HG03108 (cell line): ENCODE measurements around the gene RTN4RL2.
"Not testable (repeated sequence)": the region's sequence is repeated elsewhere in the genome, so short reads cannot be mapped to it uniquely, and the experiment has no call there.

Source experiments
- ATAC-seq: cut with Tn5 transposase; IDR thresholded peaks from one replicate; pipeline ENCODE4 v1.9.1; 2021; ENCODE audit warnings: moderate library complexity; ENCODE audit not compliant: unreplicated experiment

The RTN4RL2 gene

GRCh38 chr11:57432714-57433163 lies 27.6 kb upstream of the RTN4RL2 start:
- no peak for ATAC-seq

- no peak for ATAC-seq
Measured at GRCh38 chr11:57434640-57435546, 25.4 kb upstream of the RTN4RL2 start.

- no peak for ATAC-seq
Measured at GRCh38 chr11:57436031-57436430, 24.3 kb upstream of the RTN4RL2 start.

GRCh38 chr11:57438345-57439285 lies 21.7 kb upstream of the RTN4RL2 start:
- no peak for ATAC-seq

GRCh38 chr11:57439786-57440185 lies 20.5 kb upstream of the RTN4RL2 start:
- ATAC-seq = no peak

GRCh38 chr11:57440744-57441414 lies 19.4 kb upstream of the RTN4RL2 start:
- no peak for ATAC-seq

GRCh38 chr11:57444362-57445121 lies 15.8 kb upstream of the RTN4RL2 start:
- no peak for ATAC-seq

- not testable (repeated sequence) for ATAC-seq
Measured at GRCh38 chr11:57445122-57445394, 15.3 kb upstream of the RTN4RL2 start.

GRCh38 chr11:57446055-57446454 lies 14.3 kb upstream of the RTN4RL2 start:
- ATAC-seq = no peak

- no peak for ATAC-seq
Measured at GRCh38 chr11:57453543-57454177, 6.7 kb upstream of the RTN4RL2 start.

- peak; percentile 60 for ATAC-seq
Measured at GRCh38 chr11:57456960-57457642, 3.2 kb upstream of the RTN4RL2 start.

- ATAC-seq = peak; percentile 15
Measured at GRCh38 chr11:57457643-57458023, 2.7 kb upstream of the RTN4RL2 start.

GRCh38 chr11:57458060-57458409 lies 2.3 kb upstream of the RTN4RL2 start:
- ATAC-seq = no peak

GRCh38 chr11:57458410-57459163 lies 1.7 kb upstream of the RTN4RL2 start:
- ATAC-seq = no peak

GRCh38 chr11:57459164-57460021 lies 935 bp upstream of the RTN4RL2 start:
- ATAC-seq = no peak

- no peak for ATAC-seq
Measured at GRCh38 chr11:57460758-57461749, 726 bp downstream of the RTN4RL2 start.
